Smooth muscle cell of the brain vasculature (primary cell): ENCODE measurements around the gene STK39.
"Not testable (repeated sequence)": the region's sequence is repeated elsewhere in the genome, so short reads cannot be mapped to it uniquely, and the experiment has no call there.

Experiments
- DNase-seq: peaks from one replicate; pipeline ENCODE4 v3.0.0-alpha.2; 2012; ENCODE audit warnings: low read depth, low spot score

Gene STK39

DNA sequence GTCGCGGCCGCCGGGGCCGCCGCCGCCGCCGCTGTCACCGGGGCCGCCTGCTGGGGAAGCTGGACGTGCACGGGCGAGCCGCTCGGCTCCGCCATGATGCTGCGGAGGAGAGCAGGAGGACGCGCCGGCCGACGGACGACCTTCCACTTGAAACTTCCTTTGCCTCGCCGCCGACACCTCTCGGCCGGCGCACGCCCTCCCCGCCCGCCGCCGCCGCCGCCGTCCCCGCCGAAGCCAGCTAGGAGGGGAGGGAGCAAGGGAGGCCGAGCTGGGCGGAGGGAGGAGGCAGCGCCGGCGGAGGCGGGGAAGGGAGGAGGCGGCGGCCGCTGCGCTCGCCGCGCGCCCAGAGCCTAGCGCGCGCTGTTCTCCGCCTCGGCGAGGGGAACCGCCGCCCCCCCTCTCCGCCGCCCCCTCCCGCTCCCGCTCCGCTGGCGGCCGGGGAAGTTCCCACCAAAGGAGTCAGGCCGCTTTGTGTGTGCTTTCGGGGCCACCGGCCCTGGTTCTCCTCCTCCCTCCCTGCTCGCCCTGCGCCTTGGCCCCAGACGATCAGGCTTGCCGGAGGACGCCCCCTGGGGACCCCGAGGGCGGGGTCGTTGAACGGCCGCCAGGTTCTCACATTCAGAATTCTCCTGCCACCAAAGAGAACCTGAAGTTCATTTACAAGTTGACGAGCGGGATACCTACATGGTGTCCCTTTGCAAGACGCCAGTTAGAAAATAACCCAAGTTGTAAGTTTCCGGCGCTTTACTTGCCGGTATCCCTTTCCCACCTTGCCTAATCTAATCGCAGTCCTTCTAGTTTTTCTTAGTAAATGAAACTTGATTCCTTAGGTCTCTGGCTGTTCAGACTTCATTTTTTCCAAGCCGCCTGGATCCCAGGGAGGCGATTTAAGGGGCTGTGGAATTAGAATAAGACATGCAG lies at the start of gene STK39:
Gene STK39, minus strand, starts transcription at position 255 of the 921 bp plus-strand sequence. Its CDS starts 160 bp downstream, at position 95.
- no peak for DNase-seq

DNA sequence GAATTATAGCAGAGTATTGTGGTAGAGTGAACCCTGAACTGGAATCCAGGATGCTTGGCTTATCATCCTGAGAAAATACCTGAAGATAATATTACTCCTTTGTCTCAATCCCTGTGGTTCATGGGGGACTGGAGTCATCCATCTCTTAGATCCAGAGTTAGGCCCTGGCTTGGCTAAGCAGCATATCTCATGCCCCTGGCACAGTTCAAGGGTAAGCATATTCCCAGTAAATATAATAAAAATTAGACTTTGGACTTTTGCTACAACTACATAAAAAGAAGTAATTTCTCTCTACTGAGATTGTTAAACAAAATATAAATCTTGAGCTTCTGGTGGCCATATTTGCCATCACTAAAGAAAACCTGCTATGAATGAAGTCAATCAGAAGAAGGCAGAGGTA lies 47.7 kb upstream of the STK39 start:
- no peak for DNase-seq

DNA sequence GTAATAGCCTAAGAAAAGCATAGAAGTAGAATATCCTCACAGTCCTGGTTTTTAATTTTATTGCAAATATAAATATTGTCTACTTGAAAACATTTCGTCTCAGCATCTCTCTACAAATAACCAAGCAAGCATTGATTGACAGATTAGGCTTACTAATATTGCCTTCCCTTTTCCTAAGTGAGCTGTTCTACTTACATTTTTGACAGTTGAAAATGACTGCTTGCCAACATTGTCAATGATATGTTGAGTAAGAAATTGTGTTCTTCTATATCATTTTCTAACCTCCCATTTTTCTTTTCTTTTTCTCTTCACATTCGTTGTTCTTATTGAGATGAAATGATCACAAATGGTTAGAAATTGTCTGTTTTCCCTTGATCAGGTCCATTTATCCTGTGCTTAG lies 47.0 kb upstream of the STK39 start:
- DNase-seq: no peak

DNA sequence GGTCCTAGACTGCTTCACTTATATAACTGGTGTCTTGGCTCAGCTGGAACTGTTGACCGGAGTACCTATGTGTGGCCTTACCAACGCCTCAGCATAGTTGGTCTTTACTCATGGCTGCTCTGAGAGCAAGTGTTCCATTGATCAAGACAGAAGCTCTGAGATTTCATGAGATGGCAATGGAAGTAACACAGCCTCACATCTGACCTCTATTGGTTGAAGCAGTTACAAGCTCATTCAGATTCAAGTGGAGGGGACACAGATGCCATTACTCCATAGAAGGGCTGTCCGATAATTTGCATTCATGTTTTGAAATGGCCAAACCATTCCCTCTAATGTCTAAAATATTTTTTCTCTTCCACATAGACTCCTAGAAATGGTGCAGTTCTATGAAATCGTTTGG lies 46.4 kb upstream of the STK39 start:
- DNase-seq: no peak

DNA sequence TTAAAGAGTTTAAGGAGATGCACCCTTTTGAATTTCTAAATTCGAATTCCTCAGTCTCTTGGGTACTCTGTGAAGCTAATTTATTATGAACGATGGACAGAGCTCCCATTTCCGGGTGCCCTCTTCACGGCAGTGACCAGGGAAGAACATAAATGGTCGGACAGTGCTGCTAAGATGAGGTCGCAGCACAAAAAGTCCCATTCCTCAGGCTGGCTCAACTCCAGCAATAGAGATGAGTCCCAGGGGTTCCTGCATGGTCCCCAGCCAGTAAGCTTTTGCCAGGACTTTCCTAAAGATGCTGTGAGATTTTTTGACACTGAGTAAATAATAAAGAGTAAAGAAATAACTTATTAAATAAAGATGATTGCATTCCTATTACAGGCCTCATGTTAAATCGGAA lies 43.0 kb upstream of the STK39 start:
- DNase-seq: no peak

DNA sequence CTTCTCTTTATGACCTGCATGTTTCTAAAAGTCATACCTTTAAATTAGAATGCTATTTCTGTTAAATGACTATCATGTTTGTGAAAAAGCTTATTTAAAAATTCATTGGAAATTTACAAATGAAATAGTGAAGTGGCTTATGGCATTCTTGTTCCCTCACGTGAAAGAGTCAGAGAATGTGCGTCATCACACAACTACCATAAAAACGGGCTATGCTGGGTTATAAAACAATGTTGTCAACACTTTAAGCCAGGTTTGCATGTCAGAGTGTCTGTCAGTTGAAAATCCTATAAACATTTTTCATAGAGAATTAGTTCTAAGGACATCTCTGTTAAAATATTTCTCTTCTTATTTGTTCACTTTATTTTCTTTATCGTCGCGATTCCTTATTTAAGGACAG lies 42.5 kb upstream of the STK39 start:
- DNase-seq: no peak

DNA sequence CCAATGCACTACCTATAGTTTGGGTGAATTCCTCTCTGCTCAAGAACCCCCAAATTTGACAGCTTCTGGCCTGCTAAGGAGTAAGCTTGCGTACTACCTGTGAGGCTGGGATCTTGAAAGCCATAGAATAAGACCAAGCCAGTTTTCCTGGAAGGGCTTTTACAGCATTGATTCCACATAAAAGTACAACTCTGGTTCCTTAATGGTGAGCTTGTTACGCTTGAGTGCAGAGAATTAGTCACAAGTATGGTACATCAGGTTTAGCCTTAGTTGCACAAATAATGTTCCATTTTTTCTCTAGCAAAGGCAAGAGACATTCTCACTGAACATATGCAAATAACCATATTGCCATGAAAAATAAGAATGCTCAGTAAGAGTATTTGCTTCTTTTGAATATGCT lies 39.1 kb upstream of the STK39 start:
- DNase-seq: no peak

DNA sequence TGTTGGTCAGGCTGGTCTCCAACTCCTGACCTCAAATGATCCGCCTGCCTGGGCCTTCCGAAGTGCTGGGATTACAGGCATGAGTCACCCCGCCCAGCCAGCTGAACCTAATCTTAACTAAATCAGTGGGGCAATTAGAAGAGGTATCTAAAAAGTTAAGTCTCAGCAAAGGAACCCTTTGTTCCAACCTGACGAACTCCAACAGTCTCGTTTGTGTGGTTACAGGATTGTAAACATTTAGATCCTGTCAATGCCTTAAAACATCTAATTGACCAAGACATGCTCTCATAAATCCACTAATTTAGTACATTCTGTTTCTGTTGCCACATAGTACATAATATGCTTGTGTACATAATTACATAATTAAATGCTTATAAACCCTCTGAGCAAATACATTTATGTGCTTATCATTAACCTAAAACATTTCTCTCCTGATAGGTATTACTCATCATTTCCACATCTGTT lies 31.1 kb upstream of the STK39 start:
- DNase-seq: no peak

DNA sequence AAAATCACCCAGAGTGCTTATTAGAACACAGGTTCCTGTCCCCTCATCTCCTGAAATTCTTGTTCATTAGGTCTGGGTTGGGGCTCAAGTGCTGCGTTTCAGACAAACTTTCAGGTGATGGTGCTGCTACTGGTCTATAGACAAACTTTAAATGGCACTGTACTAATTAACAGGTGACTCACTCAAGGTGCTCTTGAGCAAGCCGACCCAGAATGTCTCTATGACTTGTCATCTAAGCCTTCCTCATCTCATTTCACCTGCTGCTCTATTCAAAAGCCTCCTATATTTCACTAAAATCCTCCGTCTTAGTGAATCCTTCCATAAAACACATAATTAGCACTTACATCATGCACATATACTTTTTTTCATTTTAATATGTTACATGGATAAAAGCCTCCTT lies 29.9 kb upstream of the STK39 start:
- no peak for DNase-seq

DNA sequence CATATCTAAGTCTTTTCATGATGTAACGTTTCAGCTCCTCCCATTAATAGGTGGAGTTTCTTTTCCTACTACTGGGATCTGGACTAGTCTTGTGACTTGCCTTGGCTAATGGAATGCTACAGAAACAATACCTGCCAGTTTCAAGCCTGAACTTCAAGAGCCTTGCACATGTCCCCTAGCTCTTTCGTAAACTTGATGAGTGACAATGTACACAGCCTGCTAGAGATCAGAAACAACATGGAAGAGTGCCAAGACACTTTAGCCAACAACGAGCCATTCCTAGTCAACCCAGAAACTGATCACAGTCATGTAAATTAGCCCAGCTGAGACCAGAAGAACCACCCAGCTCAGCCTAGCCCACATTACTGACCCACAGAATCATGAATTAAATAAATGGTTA lies 24.8 kb upstream of the STK39 start:
- DNase-seq: no peak

DNA sequence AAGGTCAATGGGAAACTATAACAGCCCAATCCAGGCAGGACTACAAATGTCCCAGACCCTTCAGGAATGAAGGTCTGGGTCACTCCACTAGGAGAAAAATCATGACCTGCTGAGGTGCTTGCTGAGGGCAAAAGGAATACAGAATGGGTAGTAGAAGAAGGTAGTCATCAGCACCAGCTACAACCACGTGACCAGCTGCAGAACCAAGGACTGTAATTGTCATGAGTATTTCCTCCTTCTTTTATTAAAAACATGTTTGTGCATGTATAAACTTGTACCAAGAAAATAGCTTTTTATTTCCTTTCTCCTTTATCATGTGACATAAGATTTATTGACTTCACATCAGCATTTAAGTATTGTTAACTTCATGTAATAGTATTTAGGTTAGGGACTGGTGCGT lies 15.5 kb upstream of the STK39 start:
- not testable (repeated sequence) for DNase-seq

DNA sequence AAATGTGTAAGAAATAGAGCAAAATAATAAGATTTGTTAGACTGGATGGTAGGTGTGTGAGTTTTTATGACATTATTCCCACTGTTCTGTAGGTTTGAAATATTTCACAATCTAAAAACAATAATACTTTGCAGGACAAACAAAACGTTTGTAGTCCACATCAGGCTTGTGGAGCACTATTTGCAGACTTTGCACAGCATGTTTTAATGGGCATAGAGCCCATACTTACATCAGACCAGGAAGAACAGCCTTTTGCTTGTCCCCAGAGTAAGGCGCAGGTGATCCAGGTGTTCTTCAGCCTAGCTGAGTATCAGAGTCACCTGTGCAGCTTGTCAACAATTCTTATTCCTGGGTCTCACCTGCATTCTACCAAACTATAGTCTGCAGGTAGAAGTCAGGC lies 9.1 kb upstream of the STK39 start:
- no peak for DNase-seq

DNA sequence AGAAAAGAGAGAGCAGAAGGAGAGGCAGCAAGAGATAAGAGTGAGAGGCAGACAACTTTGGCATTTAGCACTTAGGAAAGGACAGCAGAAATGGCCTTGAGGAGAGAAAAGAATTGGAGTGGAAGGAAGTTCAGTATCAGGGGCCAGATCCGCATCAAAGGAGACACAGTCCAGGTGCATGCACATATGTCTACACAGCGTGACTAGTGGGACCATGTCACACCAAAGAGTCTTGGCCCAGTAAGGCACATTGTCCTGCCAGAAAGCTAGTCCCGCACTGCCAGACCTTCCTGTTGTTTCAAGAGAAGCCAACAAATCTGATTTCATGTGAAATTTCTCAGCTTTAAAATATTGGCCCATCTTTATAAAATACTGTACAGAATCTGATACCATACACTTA lies 8.5 kb upstream of the STK39 start:
- DNase-seq: no peak

DNA sequence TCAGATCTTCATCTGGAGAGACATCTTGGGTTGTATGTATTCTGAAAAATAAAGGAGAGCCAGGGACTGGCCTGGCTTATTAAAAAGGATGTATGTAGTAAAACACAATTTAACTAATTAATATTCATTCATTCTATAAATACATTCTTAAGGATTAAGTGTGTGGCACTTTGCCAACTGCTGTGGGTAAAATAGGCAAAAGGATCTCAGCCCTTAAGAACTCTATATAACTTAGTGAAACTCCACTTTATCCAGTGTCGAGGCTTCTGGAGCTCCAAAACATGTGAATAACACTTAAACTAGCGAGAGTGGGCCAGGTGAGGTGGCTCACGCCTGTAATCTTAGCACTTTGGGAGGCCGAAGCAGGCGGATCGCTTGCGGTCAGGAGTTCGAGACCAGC lies 7.7 kb upstream of the STK39 start:
- DNase-seq: no peak

DNA sequence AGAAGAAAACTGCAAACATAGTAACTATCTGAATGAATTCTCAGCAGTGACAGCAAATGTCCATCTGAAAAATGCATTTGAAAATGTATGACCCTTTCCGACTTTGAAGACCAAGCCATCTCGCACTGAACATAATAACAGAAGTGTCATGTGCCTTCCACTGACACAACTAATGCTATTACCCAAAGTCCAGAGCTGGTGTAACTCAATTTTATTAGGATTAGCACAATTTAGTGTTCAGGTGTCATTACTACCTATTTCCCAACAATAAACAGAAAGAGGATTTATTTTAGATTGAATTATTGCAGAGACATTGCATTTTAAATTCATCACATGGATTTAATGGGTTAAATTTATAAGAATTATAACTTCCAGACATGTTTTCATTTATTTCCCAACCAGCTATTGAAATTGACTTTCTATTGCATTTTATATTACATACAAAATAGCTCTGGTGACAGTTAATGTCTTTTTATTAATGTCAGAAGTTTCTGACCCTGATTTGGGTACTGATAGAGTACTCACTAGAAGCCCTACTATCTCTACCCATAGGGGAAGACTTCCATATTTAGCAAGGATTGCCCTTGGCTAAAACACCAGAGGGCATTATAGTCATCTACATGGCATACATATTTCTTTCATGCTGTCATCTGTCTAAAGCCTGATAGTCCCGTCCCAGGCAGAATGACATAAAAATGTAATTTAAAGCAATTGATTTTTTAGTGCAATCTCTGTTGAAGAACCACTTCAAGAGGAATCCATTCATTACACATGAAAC lies 7.0 kb upstream of the STK39 start:
- DNase-seq: no peak

DNA sequence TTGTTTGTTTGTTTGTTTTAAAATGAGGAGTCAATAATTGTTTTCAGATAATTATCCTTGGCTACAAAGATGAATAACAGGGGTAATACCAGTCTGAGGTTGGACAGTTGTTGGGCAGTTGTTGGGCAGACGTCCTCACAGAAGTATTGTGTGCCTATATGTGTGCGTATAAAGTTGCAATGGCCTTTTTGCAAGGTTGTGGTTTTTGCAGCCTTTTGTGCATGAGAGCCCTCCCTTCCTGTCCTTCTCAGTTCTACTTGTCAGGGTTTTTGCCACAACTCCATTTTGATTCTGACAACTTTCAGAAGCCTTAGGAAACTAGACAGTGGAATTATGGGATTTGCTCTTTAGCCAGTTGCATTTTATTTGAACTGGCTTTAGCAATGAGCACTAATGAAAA lies 6.0 kb upstream of the STK39 start:
- no peak for DNase-seq

DNA sequence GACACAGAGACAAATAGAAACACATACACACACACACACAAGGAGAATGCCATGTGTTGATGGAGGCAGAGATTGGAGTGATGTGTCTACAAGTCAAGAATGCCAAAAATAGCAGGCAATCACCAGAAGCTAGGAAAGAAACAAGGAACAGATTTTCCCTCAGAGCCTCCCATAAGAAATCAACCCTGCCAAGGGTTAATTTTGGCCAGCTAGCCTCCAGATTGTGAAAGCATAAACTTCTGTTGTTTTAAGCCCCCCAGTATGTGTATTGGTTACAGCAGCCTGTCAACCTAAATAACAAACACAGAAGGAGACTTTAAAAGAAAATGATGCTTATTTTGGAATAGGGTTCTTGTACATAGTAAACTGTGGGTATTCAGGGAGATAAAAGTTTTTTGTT lies 5.6 kb upstream of the STK39 start:
- DNase-seq: no peak

DNA sequence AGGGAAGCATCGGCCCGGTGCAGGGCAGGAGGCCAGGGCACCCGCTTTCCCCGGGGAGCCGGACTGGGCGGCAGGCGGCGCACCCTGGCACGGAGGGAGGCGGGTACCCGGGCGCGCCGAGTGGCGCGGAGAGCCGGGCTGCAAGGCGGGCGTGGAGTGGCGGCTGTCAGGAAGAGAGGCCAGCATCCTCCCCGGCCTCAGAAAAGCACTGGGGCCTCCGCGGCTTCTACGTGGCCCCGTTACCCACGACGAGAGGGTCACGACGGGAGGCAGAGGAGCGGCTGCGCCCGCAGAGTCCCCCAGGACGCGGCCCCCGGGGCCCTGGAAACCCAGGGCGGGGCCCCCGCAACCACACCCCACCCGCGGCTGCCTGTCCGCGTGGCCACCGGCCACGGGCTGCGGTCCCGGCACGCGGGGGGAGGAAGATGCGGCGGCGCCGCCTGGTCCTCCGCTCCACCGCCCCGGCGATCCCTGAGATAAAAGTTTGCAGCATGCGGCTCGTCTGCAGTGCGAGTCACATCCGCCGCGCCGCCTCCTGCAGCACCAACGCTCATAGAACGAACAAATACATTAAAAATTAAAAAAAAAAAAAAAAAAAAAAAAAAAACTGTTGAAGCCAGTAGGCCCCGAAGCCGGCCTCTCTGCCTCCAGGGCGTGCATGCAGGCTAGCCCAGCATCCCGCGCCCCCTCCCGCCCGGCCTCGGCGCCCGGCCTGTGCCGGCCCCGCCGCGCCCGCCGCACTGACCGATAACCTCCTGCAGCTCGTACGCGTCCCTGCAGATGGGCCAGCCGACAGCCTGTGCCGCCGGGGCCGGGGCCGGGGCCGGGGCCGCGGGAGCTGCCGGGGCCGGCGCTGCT lies 683 bp downstream of the STK39 start:
- DNase-seq: no peak

DNA sequence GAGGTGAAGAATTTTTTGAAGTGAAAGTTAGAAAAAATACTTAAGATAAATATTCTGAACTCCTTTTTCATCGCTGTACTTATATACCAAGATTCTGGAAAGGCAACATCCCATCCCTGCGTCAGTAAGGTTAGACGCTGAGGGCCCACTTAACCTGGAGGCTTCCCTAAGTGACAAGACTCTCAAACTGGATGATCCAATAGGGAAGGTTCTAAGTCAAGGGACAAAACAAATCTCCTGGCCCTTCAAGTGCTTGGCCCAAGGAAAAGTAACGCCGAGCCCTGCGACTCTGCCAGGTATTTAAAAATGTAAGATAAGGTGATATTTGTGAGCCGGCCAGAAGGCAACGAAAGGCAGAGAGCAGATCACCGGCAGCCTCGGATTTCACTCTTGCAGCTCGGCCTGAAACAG lies 1.3 kb downstream of the STK39 start:
- DNase-seq: no peak

DNA sequence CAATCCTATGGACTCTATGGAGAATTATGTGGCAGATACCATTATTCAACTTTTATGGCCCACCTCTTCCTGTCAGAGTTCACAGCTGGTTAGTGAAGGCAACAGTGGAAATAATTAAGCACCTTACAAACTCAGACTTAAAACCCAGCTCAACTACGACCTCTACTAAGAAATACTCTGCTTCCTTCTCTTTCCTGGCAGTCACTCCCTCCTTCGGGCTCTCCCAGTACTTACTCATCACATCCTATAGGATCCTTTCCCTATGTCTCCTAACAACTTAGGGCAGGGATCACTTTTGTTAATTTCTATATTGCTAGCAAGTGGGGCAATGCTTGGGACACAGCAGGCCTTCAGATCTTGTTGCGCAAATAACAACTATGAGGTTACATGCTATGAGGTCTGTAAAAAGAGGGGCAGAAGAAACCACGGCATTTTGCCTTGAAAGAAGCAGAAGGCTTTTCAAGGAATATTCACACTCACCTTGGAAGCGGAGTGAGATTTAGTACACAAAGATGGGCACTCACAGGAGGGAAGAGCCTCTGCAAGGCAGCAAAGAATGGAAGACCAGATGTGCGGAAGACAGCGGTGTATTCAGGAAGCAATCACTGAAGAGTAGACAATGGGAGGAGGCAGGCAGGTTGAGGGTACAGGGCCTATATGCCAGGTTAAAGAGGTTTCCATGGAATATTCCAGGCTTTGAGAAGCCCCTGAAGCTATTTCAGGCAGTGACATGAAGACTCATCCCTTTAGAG lies 2.1 kb downstream of the STK39 start:
- no peak for DNase-seq

DNA sequence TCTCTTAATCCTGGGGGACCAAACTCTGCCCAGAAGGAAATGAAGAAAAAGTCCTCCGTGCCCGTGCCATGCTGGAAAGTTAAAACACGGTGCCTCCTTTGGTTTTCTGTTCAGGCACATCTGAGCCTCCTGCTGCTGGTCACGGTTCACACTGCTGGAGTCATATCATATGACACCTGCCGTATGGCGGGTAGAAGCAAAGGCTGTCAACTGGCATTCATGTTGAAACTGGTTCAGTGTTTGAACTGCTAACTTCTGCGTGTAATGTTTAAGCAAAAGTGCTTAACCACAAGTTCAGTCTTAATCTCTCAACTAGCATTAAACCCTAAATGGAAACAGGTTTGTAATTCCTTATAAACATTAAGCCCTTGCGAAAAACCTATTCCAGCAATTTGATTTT lies 3.1 kb downstream of the STK39 start:
- DNase-seq: no peak
